H9 (cell line): Measurements from ENCODE around the gene GPN3. TPM values are rescaled to one million over a fixed set of nuclear protein-coding genes. Genes with fewer than 3 reads are reported as not detected.

Experiments used
- DNase-seq: peaks from one replicate; pipeline ENCODE4 v3.0.0-alpha.2; 2017
- H2AFZ ChIP-seq: one replicate; pipeline ENCODE4 v1.6.1; 2013; ENCODE audit warnings: mild to moderate bottlenecking, low read length, control low read depth, moderate library complexity
- H2AK5ac ChIP-seq: 2 replicates; pipeline ENCODE4 v1.6.1; 2013; ENCODE audit warnings: low read length, control low read depth, mixed read lengths; ENCODE audit not compliant: insufficient read length
- H2BK120ac ChIP-seq: one replicate; pipeline ENCODE4 v1.6.1; 2013; ENCODE audit warnings: low read depth, mild to moderate bottlenecking, low read length, control low read depth, inconsistent platforms; ENCODE audit not compliant: poor library complexity, severe bottlenecking
- H2BK12ac ChIP-seq: 2 replicates; pipeline ENCODE4 v1.6.1; 2013; ENCODE audit warnings: low read length, control low read depth, mixed read lengths, low read depth; ENCODE audit not compliant: insufficient read length
- H2BK15ac ChIP-seq: 2 replicates; pipeline ENCODE4 v1.6.1; 2013; ENCODE audit warnings: low read depth, low read length, control low read depth
- H2BK20ac ChIP-seq: one replicate; pipeline ENCODE4 v1.6.1; 2013; ENCODE audit warnings: low read depth, mild to moderate bottlenecking, low read length, control low read depth, inconsistent platforms; ENCODE audit not compliant: poor library complexity, severe bottlenecking
- H2BK5ac ChIP-seq: 2 replicates; pipeline ENCODE4 v1.6.1; 2013; ENCODE audit warnings: low read length, control low read depth, mixed read lengths; ENCODE audit not compliant: insufficient read length
- H3K14ac ChIP-seq: 2 replicates; pipeline ENCODE4 v1.6.1; 2013; ENCODE audit warnings: low read length, control low read depth; ENCODE audit not compliant: insufficient read depth
- H3K18ac ChIP-seq: 2 replicates; pipeline ENCODE4 v1.6.1; 2013; ENCODE audit warnings: low read depth, mild to moderate bottlenecking, mixed read lengths, low read length, control low read depth; ENCODE audit not compliant: insufficient read length
- H3K23ac ChIP-seq: 2 replicates; pipeline ENCODE4 v1.6.1; 2013; ENCODE audit warnings: low read length, control low read depth, mixed read lengths, low read depth; ENCODE audit not compliant: insufficient read length
- H3K23me2 ChIP-seq: 2 replicates; pipeline ENCODE4 v1.6.1; 2013; ENCODE audit warnings: low read depth, mild to moderate bottlenecking, mixed read lengths, low read length, control low read depth; ENCODE audit not compliant: insufficient read length, poor library complexity, severe bottlenecking
- H3K27ac ChIP-seq: 2 replicates; pipeline ENCODE4 v1.5.1; 2013; ENCODE audit warnings: low read length, control low read depth, mixed read lengths, low read depth; ENCODE audit not compliant: insufficient read length
- H3K27me3 ChIP-seq: 2 replicates; pipeline ENCODE4 v1.6.1; 2013; ENCODE audit warnings: low read length, control low read depth, inconsistent platforms; ENCODE audit not compliant: insufficient read depth
- H3K4ac ChIP-seq: 2 replicates; pipeline ENCODE4 v1.6.1; 2013; ENCODE audit warnings: low read depth, mild to moderate bottlenecking, control low read depth, inconsistent platforms, low read length, moderate library complexity
- H3K4me1 ChIP-seq: 2 replicates; pipeline ENCODE4 v1.6.1; 2013; ENCODE audit warnings: low read length, control low read depth, inconsistent platforms; ENCODE audit not compliant: insufficient read depth
- H3K4me2 ChIP-seq: 2 replicates; pipeline ENCODE4 v1.6.1; 2013; ENCODE audit warnings: low read length, control low read depth, mixed read lengths; ENCODE audit not compliant: insufficient read length, insufficient read depth
- H3K56ac ChIP-seq: 2 replicates; pipeline ENCODE4 v1.6.1; 2013; ENCODE audit warnings: low read depth, mild to moderate bottlenecking, mixed read lengths, low read length, control low read depth; ENCODE audit not compliant: insufficient read length
- H3K79me1 ChIP-seq: 2 replicates; pipeline ENCODE4 v1.6.1; 2013; ENCODE audit warnings: low read depth, mild to moderate bottlenecking, moderate library complexity, low read length, control low read depth, inconsistent platforms; ENCODE audit not compliant: insufficient read depth, poor library complexity, severe bottlenecking
- H3K79me2 ChIP-seq: 2 replicates; pipeline ENCODE4 v1.6.1; 2013; ENCODE audit warnings: low read length, control low read depth, inconsistent platforms; ENCODE audit not compliant: insufficient read depth
- H3K9ac ChIP-seq: 2 replicates; pipeline ENCODE4 v1.6.1; 2013; ENCODE audit warnings: low read length, control low read depth, mixed read lengths; ENCODE audit not compliant: insufficient read length; ENCODE audit errors: extremely low read depth
- H3K9me3 ChIP-seq: one replicate; pipeline ENCODE4 v1.6.1; 2013; ENCODE audit warnings: low read depth, low read length, inconsistent platforms; ENCODE audit not compliant: control insufficient read depth
- H3T11ph ChIP-seq: one replicate; pipeline ENCODE4 v1.6.1; 2013; ENCODE audit warnings: mild to moderate bottlenecking, low read length, control low read depth, inconsistent platforms
- H4K20me1 ChIP-seq: one replicate; pipeline ENCODE4 v1.6.1; 2013; ENCODE audit not compliant: control insufficient read depth, insufficient read length, insufficient read depth
- H4K5ac ChIP-seq: 2 replicates; pipeline ENCODE4 v1.6.1; 2013; ENCODE audit warnings: low read depth, mild to moderate bottlenecking, mixed read lengths, low read length, control low read depth; ENCODE audit not compliant: insufficient read length
- H4K8ac ChIP-seq: replicated peaks from 2 replicates; pipeline ENCODE4 v1.6.1; 2013; ENCODE audit warnings: low read length, control low read depth, mixed read lengths, low read depth; ENCODE audit not compliant: insufficient read length
- H4K91ac ChIP-seq: 2 replicates; pipeline ENCODE4 v1.6.1; 2013; ENCODE audit warnings: low read depth, mild to moderate bottlenecking, moderate library complexity, mixed read lengths, low read length, control low read depth; ENCODE audit not compliant: insufficient read length
- H3K27ac Mint-ChIP-seq, 3 experiments: 2 replicates in 2 of 3; 3 replicates in 1 of 3; pipeline ENCODE4 v1.8.0; 2020 to 2021; ENCODE audit warnings: mixed read lengths in 3 of 3, mild to moderate bottlenecking in 1 of 3, moderate library complexity in 1 of 3
- H3K27me3 Mint-ChIP-seq: 2 replicates; pipeline ENCODE4 v1.8.0; 2021; ENCODE audit warnings: low read depth, mild to moderate bottlenecking, moderate library complexity, mixed read lengths
- H3K36me3 Mint-ChIP-seq, 3 experiments: 2 replicates in 2 of 3; 3 replicates in 1 of 3; pipeline ENCODE4 v1.8.0; 2020 to 2021; ENCODE audit warnings: low read depth in 3 of 3, mixed read lengths in 3 of 3; ENCODE audit not compliant: insufficient read depth in 1 of 3
- H3K4me1 Mint-ChIP-seq, 2 experiments: 2 replicates each; pipeline ENCODE4 v1.8.0; 2020; ENCODE audit warnings: mixed read lengths in 2 of 2
- H3K4me3 Mint-ChIP-seq, 2 experiments: 2 replicates in 1 of 2; 3 replicates in 1 of 2; pipeline ENCODE4 v1.8.0; 2020 to 2021; ENCODE audit warnings: mild to moderate bottlenecking in 2 of 2, mixed read lengths in 2 of 2, moderate library complexity in 1 of 2
- H3K9me3 Mint-ChIP-seq, 2 experiments: 2 replicates in 1 of 2; 3 replicates in 1 of 2; pipeline ENCODE4 v1.8.0; 2020; ENCODE audit warnings: mild to moderate bottlenecking in 2 of 2, mixed read lengths in 2 of 2, moderate library complexity in 1 of 2
- WGBS: extraction: QIAGEN DNeasy Blood & Tissue Kit; methylation state at CpG from one replicate; pipeline ENCODE4 v1.1.7; 2013; ENCODE audit warnings: missing lambda C conversion rate, low lambda C conversion rate, mixed read lengths; ENCODE audit not compliant: insufficient read length; ENCODE audit errors: extremely low coverage; 5-methylcytosine and 5-hydroxymethylcytosine counted together
- total RNA-seq: library from RNA; stranded (reverse); gene quantifications from 2 replicates; pipeline ENCODE4 v1.2.1, GENCODE V29; 2021
- TF ChIP-seq, protein P1 (sequence below): fragments of 200-600 bp; sonication (generic); conservative IDR thresholded peaks from 3 replicates; pipeline ENCODE4 v1.8.0; 2021; ENCODE audit warnings: antibody characterized with exemption, mild to moderate bottlenecking

Gene GPN3
- total RNA-seq, 1 experiment from 2014 or later: 45.3 TPM

DNA sequence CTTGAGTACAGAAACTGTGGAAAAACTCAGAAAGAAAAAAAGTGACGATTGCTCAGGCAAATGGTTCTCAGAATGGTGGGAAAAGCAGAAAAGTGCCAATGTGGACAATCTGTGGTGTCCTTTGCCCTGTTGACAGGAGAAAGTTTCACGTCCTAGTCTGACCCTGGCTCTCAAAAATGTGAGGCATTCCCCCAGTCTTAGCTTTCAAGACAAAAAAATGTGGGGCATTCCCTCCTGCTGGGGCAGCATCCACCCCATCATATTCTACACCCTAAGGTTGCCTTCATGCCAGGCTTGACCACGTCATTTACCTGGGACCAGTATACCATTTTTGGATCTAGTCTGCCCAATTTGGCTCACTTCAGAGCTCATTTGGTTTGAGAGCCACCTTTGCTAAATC lies 43.8 kb downstream of the GPN3 start:
- Histone ChIP-seq H3K18ac (no peak overlapping the region), H3K79me1 (no peaks in the 10 kb centered on the region), H2BK12ac (no peak overlapping the region), H2BK20ac (no peak overlapping the region), H2BK120ac (no peak overlapping the region), H4K5ac (no peak overlapping the region), H3K27ac (no peak overlapping the region), H2BK15ac (no peak overlapping the region), H3K4ac (no peak overlapping the region), H3K4me1 (peaks cover 6% of the 10 kb centered on the region; the same call in 1 of the 2 replicates), H4K8ac (no peak overlapping the region), H3K79me2 (no peaks in the 10 kb centered on the region), H4K91ac (no peak overlapping the region), H2AK5ac (no peak overlapping the region), H3K27me3 (no peaks in the 10 kb centered on the region), H3K14ac (no peak overlapping the region), H3T11ph (no peak overlapping the region), H3K4me2 (no peak overlapping the region), H4K20me1 (no peaks in the 10 kb centered on the region), H2BK5ac (no peak overlapping the region), H2AFZ (no peak overlapping the region), H3K9ac (no peak overlapping the region), H3K23ac (no peak overlapping the region), H3K9me3 (no peaks in the 10 kb centered on the region), H3K23me2 (no peaks in the 10 kb centered on the region), H3K56ac (no peak overlapping the region)
- Mint-ChIP-seq H3K4me3 (no peak overlapping the region), H3K9me3 (no peaks in the 10 kb centered on the region), H3K27me3 (no peaks in the 10 kb centered on the region), H3K4me1 (peaks cover 6 to 14% of the 10 kb centered on the region in 2 experiments), H3K36me3 (no peaks in the 10 kb centered on the region), H3K27ac (no peak overlapping the region)
- DNase-seq: peak; percentile 51
- TF ChIP-seq, protein P1, sequence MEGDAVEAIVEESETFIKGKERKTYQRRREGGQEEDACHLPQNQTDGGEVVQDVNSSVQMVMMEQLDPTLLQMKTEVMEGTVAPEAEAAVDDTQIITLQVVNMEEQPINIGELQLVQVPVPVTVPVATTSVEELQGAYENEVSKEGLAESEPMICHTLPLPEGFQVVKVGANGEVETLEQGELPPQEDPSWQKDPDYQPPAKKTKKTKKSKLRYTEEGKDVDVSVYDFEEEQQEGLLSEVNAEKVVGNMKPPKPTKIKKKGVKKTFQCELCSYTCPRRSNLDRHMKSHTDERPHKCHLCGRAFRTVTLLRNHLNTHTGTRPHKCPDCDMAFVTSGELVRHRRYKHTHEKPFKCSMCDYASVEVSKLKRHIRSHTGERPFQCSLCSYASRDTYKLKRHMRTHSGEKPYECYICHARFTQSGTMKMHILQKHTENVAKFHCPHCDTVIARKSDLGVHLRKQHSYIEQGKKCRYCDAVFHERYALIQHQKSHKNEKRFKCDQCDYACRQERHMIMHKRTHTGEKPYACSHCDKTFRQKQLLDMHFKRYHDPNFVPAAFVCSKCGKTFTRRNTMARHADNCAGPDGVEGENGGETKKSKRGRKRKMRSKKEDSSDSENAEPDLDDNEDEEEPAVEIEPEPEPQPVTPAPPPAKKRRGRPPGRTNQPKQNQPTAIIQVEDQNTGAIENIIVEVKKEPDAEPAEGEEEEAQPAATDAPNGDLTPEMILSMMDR: no peak
- WGBS: no CpG with 5 or more reads among the region's 3 CpGs
